KMS-11 (cell line): ENCODE data around the gene SFXN4.
"Not testable (repeated sequence)": the region's sequence is repeated elsewhere in the genome, so short reads cannot be mapped to it uniquely, and the experiment has no call there.

Experiments
- H2AFZ ChIP-seq: fragments of 200-600 bp; sonication (generic); 2 replicates; pipeline ENCODE4 v1.6.1; 2016; ENCODE audit warnings: antibody characterized with exemption, mixed run types, low read depth
- H3K27ac ChIP-seq: fragments of 200-600 bp; sonication (generic); 2 replicates; pipeline ENCODE4 v1.6.1; 2016; ENCODE audit warnings: mild to moderate bottlenecking, mixed run types
- H3K27me3 ChIP-seq: fragments of 200-600 bp; sonication (generic); 2 replicates; pipeline ENCODE4 v1.6.1; 2017; ENCODE audit warnings: mild to moderate bottlenecking, low read depth, mixed run types, moderate library complexity; ENCODE audit not compliant: insufficient read depth
- H3K36me3 ChIP-seq: fragments of 200-600 bp; sonication (generic); 2 replicates; pipeline ENCODE4 v1.6.1; 2017; ENCODE audit warnings: mild to moderate bottlenecking, mixed run types; ENCODE audit not compliant: insufficient read depth
- H3K4me1 ChIP-seq: fragments of 200-600 bp; sonication (generic); 2 replicates; pipeline ENCODE4 v1.6.1; 2016; ENCODE audit warnings: mild to moderate bottlenecking, low read depth, mixed run types; ENCODE audit not compliant: poor library complexity, severe bottlenecking
- H3K4me2 ChIP-seq: fragments of 200-600 bp; sonication (generic); 2 replicates; pipeline ENCODE4 v1.7.0; 2016; ENCODE audit warnings: mild to moderate bottlenecking, mixed run types
- H3K4me3 ChIP-seq: fragments of 200-600 bp; sonication (generic); IDR thresholded peaks from 2 replicates; pipeline ENCODE4 v1.6.1; 2017; ENCODE audit warnings: low read depth, low read length, mixed read lengths; ENCODE audit not compliant: insufficient read depth
- H3K79me2 ChIP-seq: fragments of 200-600 bp; sonication (generic); 2 replicates; pipeline ENCODE4 v1.6.1; 2016; ENCODE audit warnings: low read depth, mixed run types; ENCODE audit not compliant: insufficient read depth
- H3K9ac ChIP-seq: fragments of 200-600 bp; sonication (generic); 2 replicates; pipeline ENCODE4 v1.6.1; 2016; ENCODE audit warnings: mild to moderate bottlenecking, mixed run types
- H4K20me1 ChIP-seq: fragments of 200-600 bp; sonication (generic); 2 replicates; pipeline ENCODE4 v1.6.1; 2016; ENCODE audit warnings: mild to moderate bottlenecking, mixed run types; ENCODE audit not compliant: insufficient read depth
- TF ChIP-seq, protein P1 (sequence below): fragments of 200-600 bp; sonication (generic); conservative IDR thresholded peaks from 2 replicates; pipeline ENCODE4 v1.6.1; 2017; ENCODE audit warnings: low read depth, mild to moderate bottlenecking, antibody characterized with exemption, low read length, moderate library complexity, mixed read lengths

The SFXN4 gene

GRCh38 chr10:119153661-119154060, 11.9 kb downstream of the SFXN4 start:
- no peaks in the 10 kb centered on the region; the same call in 1 of the 2 replicates for H3K36me3 ChIP-seq

GRCh38 chr10:119153041-119153440, 12.5 kb downstream of the SFXN4 start:
- no peaks in the 10 kb centered on the region for H3K79me2 ChIP-seq
- H3K4me1 ChIP-seq, result no peaks in the 10 kb centered on the region
- H3K4me2 ChIP-seq, result no peak overlapping the region
- H3K27me3 ChIP-seq, result no peaks in the 10 kb centered on the region
- TF ChIP-seq, protein P1, sequence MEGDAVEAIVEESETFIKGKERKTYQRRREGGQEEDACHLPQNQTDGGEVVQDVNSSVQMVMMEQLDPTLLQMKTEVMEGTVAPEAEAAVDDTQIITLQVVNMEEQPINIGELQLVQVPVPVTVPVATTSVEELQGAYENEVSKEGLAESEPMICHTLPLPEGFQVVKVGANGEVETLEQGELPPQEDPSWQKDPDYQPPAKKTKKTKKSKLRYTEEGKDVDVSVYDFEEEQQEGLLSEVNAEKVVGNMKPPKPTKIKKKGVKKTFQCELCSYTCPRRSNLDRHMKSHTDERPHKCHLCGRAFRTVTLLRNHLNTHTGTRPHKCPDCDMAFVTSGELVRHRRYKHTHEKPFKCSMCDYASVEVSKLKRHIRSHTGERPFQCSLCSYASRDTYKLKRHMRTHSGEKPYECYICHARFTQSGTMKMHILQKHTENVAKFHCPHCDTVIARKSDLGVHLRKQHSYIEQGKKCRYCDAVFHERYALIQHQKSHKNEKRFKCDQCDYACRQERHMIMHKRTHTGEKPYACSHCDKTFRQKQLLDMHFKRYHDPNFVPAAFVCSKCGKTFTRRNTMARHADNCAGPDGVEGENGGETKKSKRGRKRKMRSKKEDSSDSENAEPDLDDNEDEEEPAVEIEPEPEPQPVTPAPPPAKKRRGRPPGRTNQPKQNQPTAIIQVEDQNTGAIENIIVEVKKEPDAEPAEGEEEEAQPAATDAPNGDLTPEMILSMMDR, result no peak
- H2AFZ ChIP-seq, result no peak overlapping the region
- no peak overlapping the region for H3K27ac ChIP-seq
- no peaks in the 10 kb centered on the region for H4K20me1 ChIP-seq
- H3K36me3 ChIP-seq, result no peaks in the 10 kb centered on the region; the same call in 1 of the 2 replicates
- no peak overlapping the region for H3K9ac ChIP-seq
- H3K4me3 ChIP-seq, result no peak overlapping the region

More at GRCh38 chr10:119153661-119154060, 11.9 kb downstream of the SFXN4 start:
- H3K79me2 ChIP-seq, result no peaks in the 10 kb centered on the region
- no peaks in the 10 kb centered on the region for H3K27me3 ChIP-seq
- H4K20me1 ChIP-seq, result no peaks in the 10 kb centered on the region
- H3K4me2 ChIP-seq, result no peak overlapping the region
- H3K4me1 ChIP-seq, result no peaks in the 10 kb centered on the region
- TF ChIP-seq, protein P1, result no peak
- H3K27ac ChIP-seq, result no peak overlapping the region
- H2AFZ ChIP-seq, result no peak overlapping the region
- H3K4me3 ChIP-seq, result no peak overlapping the region
- no peak overlapping the region for H3K9ac ChIP-seq

DNA sequence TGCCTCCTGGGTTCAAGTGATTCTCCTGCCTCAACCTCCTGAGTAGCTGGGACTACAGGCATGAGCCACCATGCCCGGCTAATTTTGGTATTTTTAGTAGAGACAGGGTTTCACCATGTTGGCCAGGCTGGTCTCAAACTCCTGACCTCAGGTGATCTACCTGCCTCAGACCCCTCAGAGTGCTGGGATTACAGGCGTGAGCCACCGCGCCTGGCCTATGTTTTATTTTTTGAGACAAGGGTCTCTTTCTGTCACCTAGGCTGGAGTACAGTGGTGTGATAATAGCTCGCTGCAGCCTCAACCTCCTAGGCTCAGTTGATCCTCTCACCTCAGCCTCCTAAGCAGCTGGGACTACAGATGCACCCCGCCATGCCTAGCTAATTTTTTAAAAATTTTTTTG, 13.9 kb downstream of the SFXN4 start:
- not testable (repeated sequence) for H2AFZ ChIP-seq, H3K79me2 ChIP-seq, H3K9ac ChIP-seq, H3K36me3 ChIP-seq, H3K27me3 ChIP-seq, H3K4me3 ChIP-seq, H3K27ac ChIP-seq, H3K4me2 ChIP-seq, H3K4me1 ChIP-seq, H4K20me1 ChIP-seq

DNA sequence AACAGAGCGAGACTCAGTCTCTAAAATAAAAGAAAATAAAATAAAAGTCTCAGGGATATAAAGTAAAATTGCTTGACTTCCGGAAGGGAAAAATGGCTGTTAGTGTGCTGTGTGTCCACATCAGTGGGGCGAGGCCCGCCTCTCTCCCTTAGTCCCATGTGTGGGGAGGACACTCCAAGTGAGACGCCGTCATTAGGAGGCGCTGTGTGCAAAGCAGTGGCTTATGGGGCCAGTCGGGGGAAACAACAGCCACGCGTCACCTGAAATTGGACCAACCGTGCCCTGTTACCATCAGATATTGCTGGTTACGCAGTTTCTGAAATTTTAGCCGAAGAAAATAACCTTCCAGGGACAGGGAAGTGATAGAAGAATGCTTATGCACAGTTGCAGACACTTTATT, 15.8 kb downstream of the SFXN4 start:
- H3K36me3 ChIP-seq, result no peaks in the 10 kb centered on the region; the same call in 1 of the 2 replicates
- TF ChIP-seq, protein P1, result no peak
- H2AFZ ChIP-seq, result no peak overlapping the region
- no peak overlapping the region for H3K27ac ChIP-seq
- H3K4me3 ChIP-seq, result no peak overlapping the region
- no peak overlapping the region for H3K9ac ChIP-seq
- H3K4me1 ChIP-seq, result no peaks in the 10 kb centered on the region
- no peaks in the 10 kb centered on the region for H3K79me2 ChIP-seq
- H3K4me2 ChIP-seq, result no peak overlapping the region
- H3K27me3 ChIP-seq, result no peaks in the 10 kb centered on the region
- H4K20me1 ChIP-seq, result no peaks in the 10 kb centered on the region

GRCh38 chr10:119149157-119149556, 16.4 kb downstream of the SFXN4 start:
- Histone ChIP-seq H3K4me1 (no peaks in the 10 kb centered on the region), H3K4me3 (no peak overlapping the region), H3K9ac (no peak overlapping the region), H4K20me1 (no peaks in the 10 kb centered on the region), H2AFZ (no peak overlapping the region), H3K4me2 (no peak overlapping the region), H3K36me3 (no peaks in the 10 kb centered on the region; the same call in 1 of the 2 replicates), H3K79me2 (no peaks in the 10 kb centered on the region), H3K27me3 (no peaks in the 10 kb centered on the region), H3K27ac (no peak overlapping the region)
- TF ChIP-seq, protein P1, result no peak
